Spleen (tissue), 11 donors: ENCODE results near the gene STAT6. TPM values are rescaled to one million over a fixed set of nuclear protein-coding genes. Genes with fewer than 3 reads are reported as not detected.

Experiments used
- DNase-seq: peaks from one replicate; pipeline ENCODE4 v3.0.0-alpha.2; 2020
- H3K27ac ChIP-seq, 8 donors: fragments of 200-600 bp; sonication (generic) in 7 of 8; 1 replicate in 4 of 8; 2 replicates in 4 of 8; pipeline versions ENCODE4 v1.5.0 to v1.8.0; 2016 to 2021; ENCODE audit warnings: inconsistent platforms in 4 of 8, mild to moderate bottlenecking in 4 of 8, moderate library complexity in 1 of 8
- H3K27me3 ChIP-seq, 7 donors: fragments of 200-600 bp; sonication (generic) in 6 of 7; replicated peaks in 1 of 7; 1 replicate in 4 of 7; 2 replicates in 3 of 7; pipeline versions ENCODE4 v1.5.0 to v1.8.0; 2016 to 2021; ENCODE audit warnings: inconsistent platforms in 3 of 7, mild to moderate bottlenecking in 1 of 7
- H3K36me3 ChIP-seq, 6 donors: fragments of 200-600 bp; sonication (generic) in 5 of 6; 1 replicate in 4 of 6; 2 replicates in 2 of 6; pipeline versions ENCODE4 v1.5.0 to v1.8.0; 2016 to 2021; ENCODE audit warnings: inconsistent platforms in 2 of 6
- H3K4me1 ChIP-seq, 6 donors: fragments of 200-600 bp; sonication (generic) in 5 of 6; 1 replicate in 3 of 6; 2 replicates in 3 of 6; pipeline versions ENCODE4 v1.5.0 to v1.8.0; 2016 to 2021; ENCODE audit warnings: inconsistent platforms in 3 of 6
- H3K4me3 ChIP-seq, 8 donors: fragments of 200-600 bp; sonication (generic) in 7 of 8; 1 replicate in 4 of 8; 2 replicates in 4 of 8; pipeline versions ENCODE4 v1.5.0 to v1.8.0; 2016 to 2021; ENCODE audit warnings: inconsistent platforms in 4 of 8, mild to moderate bottlenecking in 4 of 8, moderate library complexity in 2 of 8
- H3K9me3 ChIP-seq, 8 donors: fragments of 200-600 bp; sonication (generic) in 7 of 8; 1 replicate in 4 of 8; 2 replicates in 4 of 8; pipeline versions ENCODE4 v1.5.0 to v1.8.0; 2016 to 2021; ENCODE audit warnings: inconsistent platforms in 4 of 8
- POLR2A ChIP-seq, 3 donors: fragments of 450-650 bp; IDR thresholded peaks; one replicate each; pipeline ENCODE4 v1.5.1; 2017; ENCODE audit warnings: antibody characterized with exemption in 3 of 3, mild to moderate bottlenecking in 1 of 3
- POLR2AphosphoS5 ChIP-seq, 3 donors: sonication (generic); formaldehyde crosslinking; IDR thresholded peaks; one replicate each; pipeline ENCODE4 v1.5.1; 2017; ENCODE audit warnings: antibody characterized with exemption in 3 of 3
- WGBS, 5 donors: extraction: QIAGEN DNeasy Blood & Tissue Kit in 3 of 5; methylation state at CpG; one replicate each; pipeline versions ENCODE4 v1.1.5 to v1.1.7; 2013 to 2018; 5-methylcytosine and 5-hydroxymethylcytosine counted together
- intact Hi-C: fragments of 100-400 bp; cut with DNase I; formaldehyde crosslinking; loops from one replicate; pipeline ENCODE4 v1.15.0; 2023; ENCODE audit warnings: low total_unique reads
- polyA plus RNA-seq, 3 donors: library from polyadenylated mRNA; stranded (reverse); fragments of 200-250 nt; gene quantifications; one replicate each; pipeline ENCODE4 v1.2.1, GENCODE V29; 2013
- total RNA-seq, 7 donors: library from RNA; depleted of rRNA in 3 of 7; stranded (reverse); fragments of >200 nt in 3 of 7; fragmentation: NEBNext Ultra II Directional in 4 of 7; extraction: Animal tissue kit (Norgen Biotek cat#: 25700) in 4 of 7; gene quantifications; one replicate each; pipeline versions ENCODE4 v1.1.0 to v1.2.1, GENCODE V29; 2016 to 2021
- TF ChIP-seq, protein P1 (sequence below), 11 experiments: fragments of 200-600 bp in 7 of 11; fragments of 450-650 bp in 4 of 11; sonication (generic) in 4 of 11; IDR thresholded peaks in 8 of 11; conservative IDR thresholded peaks in 3 of 11; 1 replicate in 7 of 11; 2 replicates in 4 of 11; pipeline versions ENCODE4 v1.4.0 to v1.8.0; 2016 to 2021; ENCODE audit warnings: antibody characterized with exemption in 11 of 11, inconsistent platforms in 4 of 11, mild to moderate bottlenecking in 1 of 11
- donor health status: healthy with polysubstance abuse.
- donor health status: DM: no; HTN: no; CAD: no; lungs with moderate emphysema.
- donor health status: DM: no; HTN: no; CAD: no.
- donor health status: Bipolar disorder and iron deficiency.
- donor health status: healthy.
- donor health status: DM: no; HTN: no; CAD: no.
- donor health status: DM: yes; HTN: yes; CAD: no.

Gene STAT6
- total and polyA plus RNA-seq, 10 donors, result 140 to 336 (median 276) TPM

DNA sequence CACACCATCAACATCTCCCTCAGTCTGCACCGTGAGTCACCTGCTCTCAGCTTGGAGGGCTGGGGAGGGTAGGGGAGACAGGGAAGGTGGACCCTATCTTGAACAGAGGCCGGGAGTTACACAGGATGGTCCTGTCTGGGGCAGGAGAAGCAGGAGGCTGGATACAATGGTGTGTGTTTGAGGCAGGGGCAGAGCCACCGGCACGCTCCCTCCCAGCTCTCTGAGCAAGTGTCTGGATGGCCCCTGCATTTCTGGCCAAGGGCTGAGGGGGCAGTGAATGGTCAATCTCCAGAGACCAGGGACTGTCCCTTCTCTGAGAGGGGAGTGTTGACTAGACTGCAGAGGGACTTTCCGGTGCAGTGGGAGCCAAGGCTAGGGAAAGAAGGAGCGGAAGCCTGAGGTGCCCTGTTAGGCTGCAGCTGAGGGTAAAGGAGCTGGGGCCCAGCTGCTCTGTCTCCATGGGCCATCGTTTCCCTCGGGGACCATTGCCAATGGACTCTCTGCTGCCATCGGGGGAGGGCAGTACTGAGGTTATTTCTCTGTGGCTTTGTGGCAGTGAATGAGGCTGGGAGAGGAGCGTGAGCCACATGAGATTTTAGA lies 34.4 kb upstream of the STAT6 start:
- peak overlapping the region in 4 of 8 donors; percentile 27 to 81 (median 54) for H3K27ac ChIP-seq
- no peak for DNase-seq
- H3K36me3 ChIP-seq, result peaks cover 0 to 69% (median 0%) of the 10 kb centered on the region in 6 donors
- H3K9me3 ChIP-seq, result no peaks in the 10 kb centered on the region
- WGBS, 5 donors, result 44 to 76% (median 62%) methylated on average over 7 to 10 of the region's 10 CpGs
- TF ChIP-seq POLR2A (IDR thresholded peaks at IDR 0.05) (no peak), POLR2AphosphoS5 (IDR thresholded peaks at IDR 0.05) (peak in 2 of 3 donors; percentile 34 to 53)
- intact Hi-C loops, result no loop called here
- H3K27me3 ChIP-seq, result no peaks in the 10 kb centered on the region
- H3K4me3 ChIP-seq, result no peak overlapping the region
- peaks cover 17 to 69% (median 53%) of the 10 kb centered on the region in 6 donors for H3K4me1 ChIP-seq

DNA sequence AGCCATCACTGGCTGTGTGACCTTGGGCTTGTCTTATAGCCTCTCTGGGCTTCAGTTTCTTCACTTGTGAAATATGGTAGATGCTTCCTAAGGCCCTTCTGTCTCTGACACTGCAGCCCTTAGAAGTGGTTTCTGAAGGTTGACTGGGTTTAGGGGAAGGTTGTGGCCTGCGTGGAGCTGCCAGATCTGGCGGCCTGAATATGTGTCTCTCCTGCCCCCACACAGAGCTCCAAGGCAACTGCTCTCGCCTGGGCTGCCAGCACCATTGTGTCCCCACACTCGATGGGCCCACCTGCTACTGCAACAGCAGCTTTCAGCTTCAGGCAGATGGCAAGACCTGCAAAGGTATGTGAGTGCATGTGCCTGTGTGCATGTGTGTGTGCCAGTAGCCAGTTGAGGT lies 32.3 kb upstream of the STAT6 start:
- no peaks in the 10 kb centered on the region for H3K27me3 ChIP-seq
- no peaks in the 10 kb centered on the region for H3K9me3 ChIP-seq
- H3K36me3 ChIP-seq, result peaks cover 0 to 80% (median 0%) of the 10 kb centered on the region in 6 donors
- H3K4me1 ChIP-seq, result peaks cover 4 to 66% (median 44%) of the 10 kb centered on the region in 6 donors
- no peak overlapping the region for H3K27ac ChIP-seq
- intact Hi-C loops, result no loop called here
- DNase-seq, result no peak
- no peak for TF ChIP-seq POLR2A (IDR thresholded peaks at IDR 0.05)
- TF ChIP-seq POLR2AphosphoS5 (IDR thresholded peaks at IDR 0.05), result no peak
- TF ChIP-seq, protein P1, sequence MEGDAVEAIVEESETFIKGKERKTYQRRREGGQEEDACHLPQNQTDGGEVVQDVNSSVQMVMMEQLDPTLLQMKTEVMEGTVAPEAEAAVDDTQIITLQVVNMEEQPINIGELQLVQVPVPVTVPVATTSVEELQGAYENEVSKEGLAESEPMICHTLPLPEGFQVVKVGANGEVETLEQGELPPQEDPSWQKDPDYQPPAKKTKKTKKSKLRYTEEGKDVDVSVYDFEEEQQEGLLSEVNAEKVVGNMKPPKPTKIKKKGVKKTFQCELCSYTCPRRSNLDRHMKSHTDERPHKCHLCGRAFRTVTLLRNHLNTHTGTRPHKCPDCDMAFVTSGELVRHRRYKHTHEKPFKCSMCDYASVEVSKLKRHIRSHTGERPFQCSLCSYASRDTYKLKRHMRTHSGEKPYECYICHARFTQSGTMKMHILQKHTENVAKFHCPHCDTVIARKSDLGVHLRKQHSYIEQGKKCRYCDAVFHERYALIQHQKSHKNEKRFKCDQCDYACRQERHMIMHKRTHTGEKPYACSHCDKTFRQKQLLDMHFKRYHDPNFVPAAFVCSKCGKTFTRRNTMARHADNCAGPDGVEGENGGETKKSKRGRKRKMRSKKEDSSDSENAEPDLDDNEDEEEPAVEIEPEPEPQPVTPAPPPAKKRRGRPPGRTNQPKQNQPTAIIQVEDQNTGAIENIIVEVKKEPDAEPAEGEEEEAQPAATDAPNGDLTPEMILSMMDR (IDR thresholded peaks at IDR 0.05 in 8 of 11, conservative IDR thresholded peaks at IDR 0.05 in 3 of 11), result no peak
- H3K4me3 ChIP-seq, result no peak overlapping the region
- WGBS, 5 donors, result 51 to 81% (median 66%) methylated on average over 4 of the region's 4 CpGs

DNA sequence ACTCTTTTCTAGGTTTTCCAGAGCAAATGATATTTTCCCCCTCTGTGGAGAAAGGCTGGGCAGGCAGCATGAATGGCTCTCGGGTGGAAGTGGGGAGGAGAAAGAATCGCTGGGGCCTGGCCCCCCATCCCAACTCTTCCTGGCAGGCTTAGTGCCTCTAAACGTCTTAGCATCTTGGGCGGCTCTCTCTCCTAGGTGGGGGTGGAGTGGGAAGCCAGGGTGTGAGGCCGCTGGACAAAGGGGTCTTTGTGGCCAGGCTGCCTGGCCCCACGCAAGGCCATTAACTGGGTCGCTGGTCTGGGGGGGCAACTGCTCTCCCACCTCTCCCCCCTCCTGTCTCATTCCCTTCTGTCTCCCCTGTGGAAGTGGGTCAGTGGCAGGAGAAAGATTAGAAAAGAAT lies 31.6 kb upstream of the STAT6 start:
- intact Hi-C loops, result no loop called here
- TF ChIP-seq, protein P1 (IDR thresholded peaks at IDR 0.05 in 8 of 11, conservative IDR thresholded peaks at IDR 0.05 in 3 of 11), result no peak
- H3K4me3 ChIP-seq, result no peak overlapping the region
- WGBS, 5 donors, result 75 to 87% (median 84%) methylated on average over 2 to 7 of the region's 7 CpGs
- H3K36me3 ChIP-seq, result peaks cover 0 to 79% (median 0%) of the 10 kb centered on the region in 6 donors
- no peak for DNase-seq
- no peaks in the 10 kb centered on the region for H3K27me3 ChIP-seq
- peaks cover 8 to 66% (median 42%) of the 10 kb centered on the region in 6 donors for H3K4me1 ChIP-seq
- no peaks in the 10 kb centered on the region for H3K9me3 ChIP-seq
- H3K27ac ChIP-seq, result peak overlapping the region in 1 of 8 donors; percentile 5

DNA sequence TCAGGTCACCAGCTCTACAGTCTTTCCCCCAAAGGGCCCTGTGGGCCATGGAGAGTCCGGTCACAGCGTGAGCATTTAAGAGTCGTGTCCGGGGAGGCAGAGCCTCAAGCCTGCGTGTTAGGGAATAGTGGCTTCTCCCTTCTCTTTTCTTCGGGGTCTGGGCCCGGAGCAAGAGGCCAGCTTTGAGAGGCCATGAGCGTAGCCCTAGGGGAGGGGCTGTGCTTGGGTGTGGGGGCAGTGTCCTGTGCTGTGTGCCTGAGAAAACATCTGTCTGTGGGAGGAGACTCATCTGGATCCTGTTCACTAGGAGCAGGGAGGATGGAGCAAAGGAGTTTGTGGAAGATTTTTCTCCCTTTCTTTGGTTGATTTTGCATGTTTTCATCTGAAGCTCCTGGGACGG lies 31.0 kb upstream of the STAT6 start:
- Histone ChIP-seq H3K4me1 (peaks cover 9 to 66% (median 37%) of the 10 kb centered on the region in 6 donors), H3K27me3 (no peaks in the 10 kb centered on the region), H3K27ac (peak overlapping the region in 1 of 8 donors; percentile 8), H3K4me3 (no peak overlapping the region), H3K9me3 (no peaks in the 10 kb centered on the region), H3K36me3 (peaks cover 0 to 74% (median 0%) of the 10 kb centered on the region in 6 donors)
- 76 to 90% (median 85%) methylated on average over 8 to 9 of the region's 9 CpGs for WGBS, 5 donors
- TF ChIP-seq, protein P1 (IDR thresholded peaks at IDR 0.05 in 8 of 11, conservative IDR thresholded peaks at IDR 0.05 in 3 of 11), result no peak
- TF ChIP-seq POLR2A (IDR thresholded peaks at IDR 0.05) (no peak), POLR2AphosphoS5 (IDR thresholded peaks at IDR 0.05) (no peak)
- no peak for DNase-seq
- intact Hi-C loops, result no loop called here
